ENCODE measurements around the gene CFAP47. TPM values are rescaled to one million over a fixed set of nuclear protein-coding genes. Genes with fewer than 3 reads are reported as not detected.

The CFAP47 gene
- total RNA-seq, 2 donors from 2014 or later = not detected

Other genes with a start within 250 kb of the CFAP47 start
- gene MAGEB16, start 121.4 kb upstream of the CFAP47 start, total RNA-seq = not detected

Data from colonic mucosa (tissue), 2 donors.